H1 (cell line): ENCODE results near the gene FBXW2. TPM values are rescaled to one million over a fixed set of nuclear protein-coding genes. Genes with fewer than 3 reads are reported as not detected.

Experiments
- BACH1 ChIP-seq: IDR thresholded peaks from 2 replicates; pipeline ENCODE4 v1.6.1; 2012; ENCODE audit warnings: low read length, improper control_type of control experiment
- CBX8 ChIP-seq: fragments of 300-800, 300-1000 bp; sonication (generic); IDR thresholded peaks from 2 replicates; pipeline ENCODE4 v1.7.1; 2016; ENCODE audit warnings: low read depth, low read length, borderline replicate concordance
- CHD1 ChIP-seq: IDR thresholded peaks from 2 replicates; pipeline ENCODE4 v1.6.1; 2012; ENCODE audit warnings: low read depth, low read length, improper control_type of control experiment
- CTBP2 ChIP-seq: IDR thresholded peaks from 2 replicates; pipeline ENCODE4 v1.7.0; 2011; ENCODE audit warnings: borderline replicate concordance, mild to moderate bottlenecking, moderate library complexity, mixed read lengths, low read length; ENCODE audit not compliant: insufficient read depth, insufficient read length
- PHF8 ChIP-seq: fragments of 200-600 bp; sonication (generic); conservative IDR thresholded peaks from 2 replicates; pipeline ENCODE4 v1.7.1; 2012; ENCODE audit warnings: low read depth, mild to moderate bottlenecking, inconsistent platforms, low read length, moderate library complexity
- POU5F1 ChIP-seq: IDR thresholded peaks from 2 replicates; pipeline ENCODE4 v1.6.1; 2011; ENCODE audit warnings: low read depth, mild to moderate bottlenecking, low read length, moderate library complexity
- SAP30 ChIP-seq: fragments of 300-600 bp; sonication (generic); IDR thresholded peaks from 2 replicates; pipeline ENCODE4 v1.7.1; 2012; ENCODE audit warnings: low read length, moderate library complexity, mild to moderate bottlenecking, inconsistent platforms; ENCODE audit not compliant: insufficient read depth, insufficient replicate concordance
- SIN3A ChIP-seq, 2 experiments: IDR thresholded peaks in 1 of 2; conservative IDR thresholded peaks in 1 of 2; 2 replicates each; pipeline ENCODE4 v1.6.1; 2011 to 2012; ENCODE audit warnings: low read length in 2 of 2, improper control_type of control experiment in 1 of 2, low read depth in 1 of 2, mild to moderate bottlenecking in 1 of 2
- SP4 ChIP-seq: IDR thresholded peaks from 2 replicates; pipeline ENCODE4 v1.6.1; 2012; ENCODE audit warnings: low read length, inconsistent platforms
- SRF ChIP-seq: IDR thresholded peaks from 2 replicates; pipeline ENCODE4 v1.6.1; 2011; ENCODE audit warnings: mild to moderate bottlenecking, low read depth, low read length, moderate library complexity
- polyA plus RNA-seq, 7 experiments: library from polyadenylated mRNA; depleted of rRNA in 3 of 7; stranded (reverse) in 5 of 7; unstranded in 2 of 7; fragments of >200 nt in 5 of 7; fragments of 200-250 nt in 2 of 7; gene quantifications; 1 replicate in 5 of 7; 2 replicates in 1 of 7; 4 replicates in 1 of 7; pipeline versions ENCODE4 v1.2.1 to v1.2.3, GENCODE V29; 2011 to 2013; ENCODE audit warnings: missing spikeins in 2 of 7, mixed read lengths in 2 of 7
- total RNA-seq: library from RNA; stranded (reverse); fragmentation: NEBNext Ultra II Directional; extraction: Animal tissue kit (Norgen Biotek cat#: 25700); gene quantifications from 2 replicates; pipeline ENCODE4 v1.2.1, GENCODE V29; 2021

Gene FBXW2
- total and polyA plus RNA-seq, 2 of the 8 experiments (the other 6 are each of a cell fraction or from before 2014, with no cell fraction given): 19.2 to 65.3 TPM

DNA sequence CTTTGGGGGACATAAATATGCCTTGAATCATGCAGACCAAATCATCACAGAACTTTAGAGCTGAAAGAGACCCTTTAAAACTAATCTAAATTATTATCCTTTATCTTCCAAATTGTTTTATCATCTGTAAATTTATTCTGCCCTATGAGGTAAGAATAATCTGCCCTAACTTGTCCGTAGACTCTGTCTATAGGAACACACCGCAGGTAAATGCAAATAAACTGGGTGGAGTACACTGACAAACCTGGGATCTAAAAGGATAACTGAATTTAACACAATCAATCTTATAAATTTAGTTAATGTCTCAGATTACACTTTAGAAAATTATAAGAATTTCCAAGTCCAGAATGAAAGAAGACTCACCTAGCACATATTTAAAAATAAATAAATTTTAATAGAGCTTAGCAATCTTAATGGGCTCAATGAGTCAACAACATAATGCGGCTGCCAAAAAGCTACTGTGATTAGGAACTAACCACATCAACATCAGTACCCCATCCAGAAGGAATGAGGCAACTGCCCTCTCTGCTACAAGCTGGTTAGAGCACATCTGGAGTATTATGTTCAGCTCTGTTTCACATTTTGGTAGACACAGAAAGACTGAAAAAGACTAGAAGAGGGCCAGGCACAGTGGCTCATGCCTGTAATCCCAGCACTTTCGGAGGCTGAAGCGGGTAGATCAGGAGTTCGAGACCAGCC, 84.5 kb downstream of the FBXW2 start (continued):
- TF ChIP-seq BACH1 (no peak), PHF8 (no peak), SIN3A (conservative IDR thresholded peaks at IDR 0.05 in 1 of 2, IDR thresholded peaks at IDR 0.05 in 1 of 2; ENCODE audit: low read depth in 1 of 2, low read length in 2 of 2) (no peak), SP4 (no peak), SAP30 (no peak), CBX8 (no peak), CTBP2 (no peak), SRF (no peak), CHD1 (no peak), POU5F1 (no peak)
